Muscle of leg (tissue), 11 donors: Measurements from ENCODE around the gene MAGOHB. TPM values are rescaled to one million over a fixed set of nuclear protein-coding genes. Genes with fewer than 3 reads are reported as not detected.

Source experiments
- DNase-seq: peaks from one replicate; pipeline ENCODE4 v3.0.0; 2013
- H3K27ac ChIP-seq: one replicate; pipeline ENCODE4 v1.5.1; 2013; ENCODE audit warnings: mild to moderate bottlenecking, low read length, control low read depth
- H3K27me3 ChIP-seq: one replicate; pipeline ENCODE4 v1.6.1; 2013; ENCODE audit warnings: low read length; ENCODE audit not compliant: control insufficient read depth, insufficient read depth
- H3K36me3 ChIP-seq: one replicate; pipeline ENCODE4 v1.6.1; 2013; ENCODE audit warnings: low read length; ENCODE audit not compliant: control insufficient read depth, insufficient read depth
- H3K4me1 ChIP-seq: one replicate; pipeline ENCODE4 v1.6.1; 2013; ENCODE audit warnings: low read length; ENCODE audit not compliant: control insufficient read depth, insufficient read depth
- H3K4me3 ChIP-seq: one replicate; pipeline ENCODE4 v1.5.1; 2013; ENCODE audit warnings: low read length, control low read depth
- H3K9me3 ChIP-seq: replicated peaks from 2 replicates; pipeline ENCODE4 v1.6.1; 2013; ENCODE audit warnings: low read depth, low read length; ENCODE audit not compliant: control insufficient read depth
- WGBS: methylation state at CpG from one replicate; pipeline ENCODE4 v1.1.5; 2013; ENCODE audit warnings: missing lambda C conversion rate; ENCODE audit not compliant: insufficient coverage; 5-methylcytosine and 5-hydroxymethylcytosine counted together
- polyA plus RNA-seq, 8 donors: library from polyadenylated mRNA; unstranded; fragments of 120-200 nt; gene quantifications; one replicate each; pipeline versions ENCODE4 v1.2.1 to v1.2.3, GENCODE V29; 2013; ENCODE audit warnings: inconsistent platforms in 1 of 8, low replicate concordance in 1 of 8; ENCODE audit not compliant: insufficient read length in 8 of 8, insufficient read depth in 1 of 8
- total RNA-seq: library from RNA; stranded (reverse); fragments of 120-200 nt; gene quantifications from one replicate; pipeline ENCODE4 v1.2.4, GENCODE V29; 2013

The MAGOHB gene
- total and polyA plus RNA-seq, 9 donors: 23.7 to 37.9 (median 26.9) TPM

- no CpG with 5 or more reads among the region's 2 CpGs for WGBS
- Histone ChIP-seq H3K27ac (no peak overlapping the region), H3K4me1 (no peaks in the 10 kb centered on the region), H3K4me3 (no peak overlapping the region), H3K27me3 (no peaks in the 10 kb centered on the region), H3K36me3 (no peaks in the 10 kb centered on the region), H3K9me3 (no peaks in the 10 kb centered on the region)
- DNase-seq: no peak
These were observed 54.2 kb downstream of the MAGOHB start for GRCh38 chr12:10559244-10559643.

GRCh38 chr12:10558789-10559188 is 54.6 kb downstream of the MAGOHB start:
- no peaks in the 10 kb centered on the region for H3K9me3 ChIP-seq
- no peaks in the 10 kb centered on the region for H3K36me3 ChIP-seq
- DNase-seq: no peak
- WGBS: 100% methylated on average over 1 of the region's 3 CpGs
- H3K27me3 ChIP-seq: no peaks in the 10 kb centered on the region
- no peaks in the 10 kb centered on the region for H3K4me1 ChIP-seq
- H3K4me3 ChIP-seq: no peak overlapping the region
- H3K27ac ChIP-seq: no peak overlapping the region

- 60% methylated on average over 1 of the region's 3 CpGs for WGBS
- no peak for DNase-seq
- no peak overlapping the region for H3K4me3 ChIP-seq
- H3K36me3 ChIP-seq: no peaks in the 10 kb centered on the region
- H3K27ac ChIP-seq: no peak overlapping the region
- H3K4me1 ChIP-seq: no peaks in the 10 kb centered on the region
- no peaks in the 10 kb centered on the region for H3K27me3 ChIP-seq
- no peaks in the 10 kb centered on the region for H3K9me3 ChIP-seq
These were observed 55.1 kb downstream of the MAGOHB start for GRCh38 chr12:10558301-10558700.

GRCh38 chr12:10557766-10558165 is 55.6 kb downstream of the MAGOHB start:
- no peak for DNase-seq
- Histone ChIP-seq H3K9me3 (no peaks in the 10 kb centered on the region), H3K4me3 (no peak overlapping the region), H3K4me1 (no peaks in the 10 kb centered on the region), H3K27ac (no peak overlapping the region), H3K36me3 (no peaks in the 10 kb centered on the region), H3K27me3 (no peaks in the 10 kb centered on the region)
- WGBS: 75% methylated on average over 1 of the region's 2 CpGs

- H3K4me1 ChIP-seq: no peaks in the 10 kb centered on the region
- H3K9me3 ChIP-seq: no peaks in the 10 kb centered on the region
- H3K27ac ChIP-seq: no peak overlapping the region
- DNase-seq: no peak
- no peaks in the 10 kb centered on the region for H3K27me3 ChIP-seq
- no peak overlapping the region for H3K4me3 ChIP-seq
- H3K36me3 ChIP-seq: no peaks in the 10 kb centered on the region
- 100% methylated on average over 1 of the region's 6 CpGs for WGBS
These were observed 56.1 kb downstream of the MAGOHB start for GRCh38 chr12:10557329-10557728.

- no peak overlapping the region for H3K27ac ChIP-seq
- 88% methylated on average over 4 of the region's 7 CpGs for WGBS
These were observed 58.5 kb downstream of the MAGOHB start for GRCh38 chr12:10554756-10555481.

GRCh38 chr12:10554228-10554755 is 59.1 kb downstream of the MAGOHB start:
- DNase-seq: no peak
- H3K4me1 ChIP-seq: no peaks in the 10 kb centered on the region
- H3K9me3 ChIP-seq: no peaks in the 10 kb centered on the region
- no peak overlapping the region for H3K4me3 ChIP-seq
- H3K36me3 ChIP-seq: no peaks in the 10 kb centered on the region
- H3K27ac ChIP-seq: no peak overlapping the region
- no peaks in the 10 kb centered on the region for H3K27me3 ChIP-seq
- WGBS: no CpG with 5 or more reads among the region's 6 CpGs

More at GRCh38 chr12:10554756-10555481, 58.5 kb downstream of the MAGOHB start:
- Histone ChIP-seq H3K36me3 (no peaks in the 10 kb centered on the region), H3K9me3 (no peaks in the 10 kb centered on the region), H3K4me1 (no peaks in the 10 kb centered on the region), H3K4me3 (no peak overlapping the region), H3K27me3 (no peaks in the 10 kb centered on the region)
- no peak for DNase-seq

Other genes starting within 250 kb of the MAGOHB start
- 0.44 TPM for gene KLRK1, start 223.6 kb downstream of the MAGOHB start, total RNA-seq
- gene KLRK1, start 223.6 kb downstream of the MAGOHB start, polyA plus RNA-seq: under 1 TPM; 0.11 to 0.61 (median 0.30) TPM
- 0.13 TPM for gene KLRC4, start 203.9 kb downstream of the MAGOHB start, total RNA-seq
- under 1 TPM in 1 of 8 donors, not detected in 7; 0.11 TPM for gene KLRC4, start 203.9 kb downstream of the MAGOHB start, polyA plus RNA-seq
- gene KLRC3, start 193.0 kb downstream of the MAGOHB start, total RNA-seq: 0.09 TPM
- gene KLRC3, start 193.0 kb downstream of the MAGOHB start, polyA plus RNA-seq: under 1 TPM in 2 of 8 donors, not detected in 6; 0.16 to 0.30 TPM
- 0.13 TPM for gene KLRC2, start 177.6 kb downstream of the MAGOHB start, total RNA-seq
- under 1 TPM in 3 of 8 donors, not detected in 5; 0.33 to 0.68 (median 0.43) TPM for gene KLRC2, start 177.6 kb downstream of the MAGOHB start, polyA plus RNA-seq
- 0.22 TPM for gene KLRC1, start 160.2 kb downstream of the MAGOHB start, total RNA-seq
- under 1 TPM; 0.10 to 0.64 (median 0.34) TPM for gene KLRC1, start 160.2 kb downstream of the MAGOHB start, polyA plus RNA-seq
- gene EIF2S3B, start 107.7 kb downstream of the MAGOHB start, total RNA-seq: 0.71 TPM
- 1 to 10 TPM in 4 of 8 donors, under 1 TPM in 4; 0.75 to 5.1 (median 1.2) TPM for gene EIF2S3B, start 107.7 kb downstream of the MAGOHB start, polyA plus RNA-seq
- not detected for gene STYK1, start 60.4 kb upstream of the MAGOHB start, total RNA-seq
- under 1 TPM in 4 of 8 donors, not detected in 4; 0.10 to 0.39 (median 0.13) TPM for gene STYK1, start 60.4 kb upstream of the MAGOHB start, polyA plus RNA-seq
- gene YBX3, start 109.7 kb upstream of the MAGOHB start, total RNA-seq: 156 TPM
- 1,000 to 10,000 TPM in 1 of 8 donors, 100 to 1,000 TPM in 7; 466 to 1,043 (median 809) TPM for gene YBX3, start 109.7 kb upstream of the MAGOHB start, polyA plus RNA-seq
- gene TAS2R7, start 189.0 kb upstream of the MAGOHB start, total RNA-seq: not detected
- not detected for gene TAS2R7, start 189.0 kb upstream of the MAGOHB start, polyA plus RNA-seq
- 0.04 TPM for gene TAS2R8, start 193.7 kb upstream of the MAGOHB start, total RNA-seq
- not detected for gene TAS2R8, start 193.7 kb upstream of the MAGOHB start, polyA plus RNA-seq
- not detected for gene TAS2R9, start 196.6 kb upstream of the MAGOHB start, total RNA-seq
- gene TAS2R9, start 196.6 kb upstream of the MAGOHB start, polyA plus RNA-seq: not detected
- gene TAS2R10, start 212.7 kb upstream of the MAGOHB start, total RNA-seq: 0.71 TPM
- gene TAS2R10, start 212.7 kb upstream of the MAGOHB start, polyA plus RNA-seq: 1 to 10 TPM in 2 of 8 donors, under 1 TPM in 6; 0.27 to 1.1 (median 0.78) TPM
- gene PRR4, start 235.9 kb upstream of the MAGOHB start, total RNA-seq: 4.8 TPM
- 1 to 10 TPM; 2.3 to 6.3 (median 3.3) TPM for gene PRR4, start 235.9 kb upstream of the MAGOHB start, polyA plus RNA-seq